H1 (cell line): ENCODE results near the gene RDH12. TPM values are rescaled to one million over a fixed set of nuclear protein-coding genes. Genes with fewer than 3 reads are reported as not detected.

Experiments used
- CHD2 ChIP-seq: IDR thresholded peaks from 2 replicates; pipeline ENCODE4 v1.6.1; 2012; ENCODE audit warnings: low read length, improper control_type of control experiment
- polyA plus RNA-seq, 7 experiments: library from polyadenylated mRNA; depleted of rRNA in 3 of 7; stranded (reverse) in 5 of 7; unstranded in 2 of 7; fragments of >200 nt in 5 of 7; fragments of 200-250 nt in 2 of 7; gene quantifications; 1 replicate in 5 of 7; 2 replicates in 1 of 7; 4 replicates in 1 of 7; pipeline versions ENCODE4 v1.2.1 to v1.2.3, GENCODE V29; 2011 to 2013; ENCODE audit warnings: missing spikeins in 2 of 7, mixed read lengths in 2 of 7
- total RNA-seq: library from RNA; stranded (reverse); fragmentation: NEBNext Ultra II Directional; extraction: Animal tissue kit (Norgen Biotek cat#: 25700); gene quantifications from 2 replicates; pipeline ENCODE4 v1.2.1, GENCODE V29; 2021
- TF ChIP-seq, protein P1 (sequence below): IDR thresholded peaks from 2 replicates; pipeline ENCODE4 v1.6.1; 2012; ENCODE audit warnings: inconsistent platforms

RDH12 gene
- total and polyA plus RNA-seq, 2 of the 8 experiments (the other 6 are each of a cell fraction or from before 2014, with no cell fraction given) = 1.2 to 1.5 TPM

DNA sequence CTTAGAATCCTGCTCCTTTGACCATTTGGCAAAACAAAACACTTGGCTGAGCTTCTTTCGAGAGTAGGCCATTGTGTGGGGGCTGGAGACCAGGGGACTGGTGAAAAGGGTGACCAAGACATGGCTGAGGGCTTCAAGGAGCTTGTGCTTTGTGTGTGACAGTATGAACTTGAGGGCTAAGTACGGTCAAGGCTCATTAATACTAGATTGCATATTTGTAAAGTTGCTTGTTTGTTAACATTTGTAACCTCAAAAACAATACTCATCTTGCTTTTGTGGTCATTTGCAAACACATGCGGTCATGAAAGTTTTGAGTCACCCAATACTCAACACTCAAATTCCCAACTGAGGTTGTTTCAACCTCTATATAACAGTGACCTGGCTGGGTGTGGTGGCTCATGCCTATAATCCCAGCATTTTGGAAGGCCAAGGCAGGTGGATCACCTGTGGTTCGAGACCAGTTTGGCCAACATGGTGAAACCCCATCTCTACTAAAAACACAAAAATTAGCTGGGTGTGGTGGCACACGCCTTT lies 72.2 kb downstream of the RDH12 start (continued):
- no peak for TF ChIP-seq CHD2
- TF ChIP-seq, protein P1, sequence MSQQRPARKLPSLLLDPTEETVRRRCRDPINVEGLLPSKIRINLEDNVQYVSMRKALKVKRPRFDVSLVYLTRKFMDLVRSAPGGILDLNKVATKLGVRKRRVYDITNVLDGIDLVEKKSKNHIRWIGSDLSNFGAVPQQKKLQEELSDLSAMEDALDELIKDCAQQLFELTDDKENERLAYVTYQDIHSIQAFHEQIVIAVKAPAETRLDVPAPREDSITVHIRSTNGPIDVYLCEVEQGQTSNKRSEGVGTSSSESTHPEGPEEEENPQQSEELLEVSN = no peak
